ENCODE measurements around the gene RC3H2.

GRCh38 chr9:122819326-122819725, 85.8 kb downstream of the RC3H2 start:
- TF ChIP-seq POLR2AphosphoS5 (IDR thresholded peaks at IDR 0.05; ENCODE audit: insufficient read depth, low read depth, low read length), result no peak
- no peak for TF ChIP-seq EZH2 (IDR thresholded peaks at IDR 0.05; ENCODE audit: borderline replicate concordance, low read depth, low read length, severe bottlenecking)
- TF ChIP-seq POLR2A (IDR thresholded peaks at IDR 0.05; ENCODE audit: low read depth, low read length), result no peak
- no peak for TF ChIP-seq MAX (IDR thresholded peaks at IDR 0.05; ENCODE audit: insufficient read depth, insufficient read length)
- TF ChIP-seq, protein P1, sequence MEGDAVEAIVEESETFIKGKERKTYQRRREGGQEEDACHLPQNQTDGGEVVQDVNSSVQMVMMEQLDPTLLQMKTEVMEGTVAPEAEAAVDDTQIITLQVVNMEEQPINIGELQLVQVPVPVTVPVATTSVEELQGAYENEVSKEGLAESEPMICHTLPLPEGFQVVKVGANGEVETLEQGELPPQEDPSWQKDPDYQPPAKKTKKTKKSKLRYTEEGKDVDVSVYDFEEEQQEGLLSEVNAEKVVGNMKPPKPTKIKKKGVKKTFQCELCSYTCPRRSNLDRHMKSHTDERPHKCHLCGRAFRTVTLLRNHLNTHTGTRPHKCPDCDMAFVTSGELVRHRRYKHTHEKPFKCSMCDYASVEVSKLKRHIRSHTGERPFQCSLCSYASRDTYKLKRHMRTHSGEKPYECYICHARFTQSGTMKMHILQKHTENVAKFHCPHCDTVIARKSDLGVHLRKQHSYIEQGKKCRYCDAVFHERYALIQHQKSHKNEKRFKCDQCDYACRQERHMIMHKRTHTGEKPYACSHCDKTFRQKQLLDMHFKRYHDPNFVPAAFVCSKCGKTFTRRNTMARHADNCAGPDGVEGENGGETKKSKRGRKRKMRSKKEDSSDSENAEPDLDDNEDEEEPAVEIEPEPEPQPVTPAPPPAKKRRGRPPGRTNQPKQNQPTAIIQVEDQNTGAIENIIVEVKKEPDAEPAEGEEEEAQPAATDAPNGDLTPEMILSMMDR (IDR thresholded peaks at IDR 0.05; ENCODE audit: extremely low read depth in 1 of 2, insufficient read depth in 1 of 2, low read depth in 1 of 2, low read length in 2 of 2), result no peak
- TF ChIP-seq MYC (IDR thresholded peaks at IDR 0.05; ENCODE audit: low read depth, low read length), result no peak
- TF ChIP-seq FOS (IDR thresholded peaks at IDR 0.05; ENCODE audit: borderline replicate concordance, insufficient read depth, low read length), result no peak
- no peak for TF ChIP-seq GATA2 (IDR thresholded peaks at IDR 0.05; ENCODE audit: insufficient read depth, insufficient read length, low read depth, low read length)
- peak; percentile 16 for TF ChIP-seq JUN (IDR thresholded peaks at IDR 0.05; ENCODE audit: borderline replicate concordance, insufficient read depth, insufficient read length, low read depth)

Data from endothelial cell of umbilical vein (primary cell).